NCI-H510A (cell line): Measurements from ENCODE around the gene EGFR.

Source experiments
- DNase-seq: peaks from one replicate; lab custom pipeline; 2025; lab: John Stamatoyannopoulos, UW

The EGFR gene

DNA sequence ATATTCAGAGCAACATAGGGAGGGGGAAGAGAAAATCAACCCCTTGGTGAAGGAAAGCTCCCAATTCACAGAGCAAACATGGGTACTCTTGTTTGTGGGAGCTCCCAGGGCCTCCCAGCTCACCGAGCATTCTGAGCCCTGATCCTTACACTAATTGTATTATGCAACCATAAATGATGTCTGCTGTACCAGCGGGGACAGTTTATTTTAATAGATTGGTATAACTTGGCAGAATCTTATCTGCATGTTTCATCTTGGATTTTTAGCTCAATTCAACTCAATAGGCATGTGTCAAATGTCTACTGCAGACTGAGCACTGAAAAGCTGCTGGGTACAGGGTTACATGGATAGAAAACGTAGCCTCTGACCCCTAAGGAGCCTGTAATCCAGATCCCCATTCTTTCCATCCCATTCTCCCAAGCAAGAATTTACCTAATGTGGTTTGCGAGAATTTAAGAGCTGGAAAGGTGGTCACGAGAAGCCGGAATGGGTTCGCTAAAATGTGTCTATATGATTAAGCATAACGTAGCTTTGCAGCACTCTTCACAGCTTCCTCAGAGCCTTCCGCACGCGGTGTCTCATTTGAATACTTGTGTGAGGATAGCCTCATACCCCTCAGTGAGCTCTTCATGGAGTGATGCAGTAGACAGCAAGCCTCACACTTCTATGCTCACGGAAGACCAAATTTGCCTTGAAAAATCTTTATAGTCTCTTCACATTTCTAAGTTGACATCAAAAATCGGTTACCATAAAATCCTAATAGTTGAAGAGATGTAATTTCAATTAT is 18.3 kb downstream of the EGFR start:
- DNase-seq = no peak

DNA sequence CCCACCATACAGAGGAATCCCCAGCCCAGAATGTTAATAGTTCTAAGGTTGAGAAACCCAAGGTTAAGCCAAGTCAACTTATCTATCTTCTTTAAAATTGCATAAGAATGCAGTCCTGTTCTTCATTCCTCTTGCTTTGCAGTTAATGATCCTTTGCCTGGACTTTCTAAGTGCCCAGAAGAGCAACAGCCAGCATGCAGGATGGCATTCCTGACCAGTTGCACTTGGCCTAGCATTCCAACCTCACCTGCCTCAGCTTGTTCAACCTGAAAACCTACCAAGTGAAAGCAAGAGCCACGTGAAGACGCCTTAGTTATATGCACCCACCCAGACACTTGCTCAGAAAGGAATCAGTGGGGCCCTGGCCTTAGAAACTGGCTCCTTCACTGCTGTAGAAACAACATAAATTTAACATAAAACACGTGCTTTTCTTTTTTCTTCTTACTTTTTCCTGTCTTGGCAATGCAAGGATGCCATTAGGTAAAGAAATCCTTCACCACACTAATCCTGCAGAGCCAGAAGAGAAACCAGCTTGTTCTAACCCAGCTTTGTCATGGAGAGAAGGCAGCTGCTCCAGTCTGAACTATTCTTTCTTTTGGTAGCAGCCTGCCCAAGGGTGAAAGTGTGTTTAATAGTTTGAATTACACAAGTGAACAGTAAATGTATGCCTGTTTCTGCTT is 25.0 kb downstream of the EGFR start:
- no peak for DNase-seq

- DNase-seq = no peak
Observed at GRCh38 chr7:55044371-55044717, 25.5 kb downstream of the EGFR start.

DNA sequence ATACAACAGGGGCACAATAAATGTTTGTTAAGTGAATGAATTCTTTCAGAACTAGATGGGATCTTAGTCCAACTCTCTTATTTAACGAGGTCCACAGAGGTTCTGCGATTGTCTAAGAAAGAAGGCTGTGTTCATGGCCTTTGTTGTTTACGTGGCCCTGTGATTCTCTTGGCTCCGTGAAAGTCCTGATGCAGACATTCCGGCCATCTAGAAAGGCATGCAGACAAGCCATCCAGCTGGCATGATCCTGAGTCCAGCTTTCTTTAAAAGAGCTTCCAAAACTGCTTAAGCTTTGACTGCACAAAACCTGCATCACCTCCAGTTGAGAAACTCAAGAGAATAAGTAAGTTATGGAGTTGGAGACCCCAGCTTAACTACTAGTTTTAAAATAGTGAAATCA is 26.0 kb downstream of the EGFR start:
- no peak for DNase-seq

GRCh38 chr7:55046582-55047342 is 27.9 kb downstream of the EGFR start:
- no peak for DNase-seq

GRCh38 chr7:55048221-55048859 is 29.5 kb downstream of the EGFR start:
- peak; percentile 51 for DNase-seq

- DNase-seq = no peak
Observed at GRCh38 chr7:55050281-55050680, 31.5 kb downstream of the EGFR start.

DNA sequence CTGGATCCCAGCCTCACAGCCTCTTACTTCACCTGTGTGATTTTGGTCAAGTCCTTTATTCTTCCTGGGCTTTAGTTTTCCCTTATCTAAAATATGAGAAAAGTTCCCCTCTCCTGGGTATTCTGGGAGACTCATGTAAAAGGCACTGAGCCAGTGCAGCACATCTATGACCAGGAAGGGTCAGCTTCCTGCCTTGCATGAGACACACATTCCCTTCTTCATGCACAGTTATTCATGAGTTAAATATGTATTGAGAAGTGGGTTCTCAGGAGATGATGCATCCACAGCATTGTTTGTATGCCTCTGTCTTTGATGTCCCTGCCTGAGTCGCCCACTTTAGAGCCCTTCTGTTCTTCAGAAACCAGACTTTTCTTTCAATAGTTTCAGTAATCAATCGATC is 33.3 kb downstream of the EGFR start:
- no peak for DNase-seq

GRCh38 chr7:55052741-55053427 is 34.1 kb downstream of the EGFR start:
- DNase-seq = no peak

GRCh38 chr7:55053651-55054571 is 35.1 kb downstream of the EGFR start:
- DNase-seq = no peak

DNA sequence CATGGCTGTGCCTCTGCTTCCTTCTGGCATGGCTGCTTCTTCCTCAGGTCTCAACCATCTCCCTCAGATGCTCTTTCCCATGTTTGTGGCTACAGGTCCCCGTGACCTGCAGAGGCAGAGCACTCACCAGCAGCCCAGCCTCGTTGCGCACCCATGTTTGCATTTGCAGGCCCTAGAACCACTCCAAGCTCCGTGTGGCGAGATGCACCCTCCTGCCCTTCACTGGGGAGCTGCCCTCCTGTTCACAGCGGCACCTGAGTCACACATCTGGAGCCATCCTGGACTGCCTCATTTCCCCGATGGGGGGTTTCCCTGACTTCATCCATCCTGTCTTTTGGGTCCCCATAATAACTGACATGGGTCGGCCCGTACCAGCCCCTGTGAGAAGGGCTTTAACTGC is 35.9 kb downstream of the EGFR start:
- DNase-seq = no peak

GRCh38 chr7:55055479-55055878 is 36.7 kb downstream of the EGFR start:
- no peak for DNase-seq

DNA sequence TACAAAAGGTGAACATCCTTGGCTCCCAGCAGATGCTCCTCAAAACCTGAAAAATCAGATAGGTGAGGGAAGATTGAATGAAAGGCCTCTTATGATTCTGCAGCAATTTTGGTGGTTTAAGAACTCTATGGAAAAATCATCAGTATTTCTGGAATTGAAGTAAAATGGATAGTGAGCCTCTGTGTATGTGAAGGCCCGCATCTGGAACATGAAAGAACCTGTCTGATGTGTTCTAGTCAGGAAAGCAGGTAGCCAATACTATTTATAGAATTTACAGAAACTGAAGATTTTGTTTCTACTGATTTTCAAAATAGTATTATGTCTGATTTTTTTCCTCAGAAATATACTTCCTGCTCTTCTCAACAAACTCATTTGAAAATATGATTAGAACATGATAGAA is 37.3 kb downstream of the EGFR start:
- DNase-seq = no peak

DNA sequence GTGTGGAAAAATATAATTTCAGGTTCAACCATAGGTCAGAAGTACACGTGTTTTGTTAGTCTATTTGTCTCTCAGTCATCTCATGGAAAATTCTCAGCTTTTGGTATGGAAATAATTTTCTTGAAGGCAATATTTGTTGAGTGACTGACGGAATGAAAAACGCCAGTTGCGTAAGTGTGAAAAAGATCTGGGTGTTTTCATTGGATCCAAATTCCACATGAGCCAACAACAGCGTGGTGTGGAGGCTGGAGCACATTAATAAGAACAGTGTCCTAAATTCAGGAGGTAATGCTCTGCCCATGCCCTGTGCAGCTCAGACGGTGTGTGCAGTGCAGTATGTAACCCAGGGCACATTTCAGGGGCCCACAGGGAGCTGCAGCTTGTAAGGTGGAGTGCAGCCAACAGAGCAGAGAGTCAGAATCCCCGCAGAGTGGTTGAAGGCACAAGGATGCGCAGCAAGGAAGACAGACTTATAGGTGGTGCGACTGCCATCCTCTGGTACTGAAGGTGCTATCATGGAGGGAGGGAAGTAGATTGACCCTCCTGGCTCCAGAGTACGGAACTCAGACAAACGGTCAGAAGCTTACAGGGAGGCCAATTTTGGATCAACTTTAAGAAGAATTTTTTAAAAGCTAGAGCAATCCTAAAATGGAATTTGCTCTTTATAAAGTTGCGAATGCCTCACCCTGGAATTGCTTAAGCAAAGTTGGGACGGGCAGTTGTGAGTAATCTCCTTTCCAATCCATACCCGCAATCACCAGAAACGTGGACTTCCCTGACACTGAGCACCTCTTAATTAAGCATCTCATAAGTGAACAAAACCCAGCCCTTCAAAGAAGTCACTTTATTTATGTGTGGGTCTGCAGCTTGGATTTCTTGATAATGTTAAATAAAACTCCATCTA is 38.0 kb downstream of the EGFR start:
- DNase-seq = no peak

DNA sequence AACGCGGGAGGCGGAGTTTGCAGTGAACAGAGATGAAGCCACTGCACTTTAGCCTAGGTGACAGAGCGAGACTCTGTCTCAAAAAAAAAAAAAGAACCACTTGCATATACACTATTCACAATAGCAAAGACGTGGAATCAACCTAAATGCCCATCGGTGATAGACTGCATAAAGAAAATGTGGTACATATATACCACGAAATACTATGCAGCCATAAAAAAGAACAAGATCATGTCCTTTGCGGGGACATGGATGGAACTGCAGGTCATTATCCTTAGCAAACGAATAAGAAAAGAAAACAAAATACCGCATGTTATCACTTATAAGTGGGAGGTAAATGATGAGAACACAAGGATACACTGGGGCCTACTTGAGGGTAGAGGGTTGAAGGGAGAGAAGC is 39.5 kb downstream of the EGFR start:
- no peak for DNase-seq

- no peak for DNase-seq
Observed at GRCh38 chr7:55059021-55059420, 40.2 kb downstream of the EGFR start.

DNA sequence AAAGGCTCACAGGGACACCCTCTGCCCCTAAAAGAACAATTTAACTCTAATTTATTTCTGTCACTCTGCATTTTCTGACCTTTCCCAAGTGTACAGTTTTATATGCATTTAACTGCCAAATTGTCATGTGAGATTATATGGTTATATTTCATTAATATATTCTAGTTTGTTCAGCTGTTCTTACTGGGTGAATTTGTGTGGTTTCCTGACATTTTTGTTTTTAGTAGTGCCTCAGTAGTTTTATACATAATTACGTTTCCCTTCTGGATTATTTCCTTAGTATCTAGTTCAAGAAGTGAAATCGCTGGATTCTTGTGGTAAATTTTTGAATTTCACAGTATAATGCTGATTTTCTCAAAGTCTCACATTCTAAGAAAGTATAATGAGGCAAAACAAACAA is 41.3 kb downstream of the EGFR start:
- DNase-seq = no peak

GRCh38 chr7:55060636-55061022 is 41.8 kb downstream of the EGFR start:
- no peak for DNase-seq

GRCh38 chr7:55061726-55062499 is 43.1 kb downstream of the EGFR start:
- DNase-seq = no peak
